Stimulated activated CD4-positive, alpha-beta T cell treated with anti-CD3 and anti-CD28 coated beads, Interleukin-2, amount 100 ng/mL, for 24 hours (primary cell): ENCODE results near the gene SLC12A1.
A peak's percentile ranks its signal among the peaks of the same experiment; 100 is the strongest.

Source experiments
- DNase-seq, 2 donors: peaks; one replicate each; pipeline ENCODE4 v3.0.0-alpha.2; 2020

Gene SLC12A1

DNA sequence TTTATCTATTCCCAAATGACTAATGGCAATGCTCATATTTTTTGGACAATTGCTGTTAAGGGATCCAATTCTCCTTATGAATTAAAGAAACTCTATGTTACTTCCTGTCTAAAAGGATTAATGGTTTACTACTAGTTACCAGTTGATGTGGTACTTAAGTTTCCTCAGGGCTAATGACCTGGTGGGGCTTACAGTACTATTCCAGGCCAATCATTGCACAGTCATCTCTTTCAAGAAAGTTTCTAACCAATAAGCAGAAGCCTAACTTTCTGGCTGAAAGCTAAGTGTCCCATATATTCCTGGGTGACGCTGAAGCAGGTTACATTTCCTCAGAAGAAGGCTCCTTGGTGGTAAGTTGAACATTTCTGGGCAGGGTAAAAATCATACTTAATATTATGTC lies at the start of gene SLC12A1:
SLC12A1 (plus strand) TSS at position 322 of the 400 bp plus-strand sequence. CDS start 1,418 bp downstream, outside the sequence.
- DNase-seq, result no peak

DNA sequence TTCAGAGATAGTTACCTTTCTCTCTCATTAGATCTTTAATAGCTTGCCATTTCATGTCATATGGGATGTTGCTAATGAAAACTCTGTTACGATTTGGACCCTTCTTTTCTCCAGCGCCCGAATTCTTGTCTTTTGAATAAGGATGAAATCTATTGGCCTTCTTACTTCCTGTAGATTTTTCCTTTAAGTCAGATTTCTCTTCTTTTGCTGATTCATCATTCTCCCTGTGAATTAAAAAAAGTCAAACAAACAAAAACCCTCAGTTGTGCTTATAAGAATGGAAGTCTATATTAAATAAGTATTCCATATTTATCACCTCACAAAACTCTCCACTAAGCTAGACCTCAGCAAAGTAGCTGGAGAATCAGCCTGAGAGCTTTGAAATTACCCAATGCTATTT lies 37.5 kb upstream of the SLC12A1 start:
- no peak for DNase-seq

DNA sequence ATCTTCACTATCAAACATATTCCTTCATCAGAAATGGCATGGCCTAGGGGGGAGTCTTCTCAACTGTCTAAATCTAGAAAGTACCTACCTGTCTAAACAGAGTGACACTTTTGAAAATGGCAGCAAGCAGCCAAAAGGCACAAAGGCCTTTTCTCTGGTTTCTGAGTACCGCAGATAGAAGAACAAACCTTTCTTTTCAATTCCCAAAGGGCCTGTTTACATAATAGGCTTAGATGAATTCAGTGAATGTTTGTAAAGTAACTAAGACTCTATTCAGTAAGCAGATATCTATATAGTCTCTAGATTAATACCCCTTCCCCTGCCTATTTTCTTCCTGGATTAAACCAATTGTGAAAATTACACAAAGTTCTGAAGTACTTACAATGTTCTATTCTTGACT lies 35.1 kb upstream of the SLC12A1 start:
- DNase-seq, result no peak

DNA sequence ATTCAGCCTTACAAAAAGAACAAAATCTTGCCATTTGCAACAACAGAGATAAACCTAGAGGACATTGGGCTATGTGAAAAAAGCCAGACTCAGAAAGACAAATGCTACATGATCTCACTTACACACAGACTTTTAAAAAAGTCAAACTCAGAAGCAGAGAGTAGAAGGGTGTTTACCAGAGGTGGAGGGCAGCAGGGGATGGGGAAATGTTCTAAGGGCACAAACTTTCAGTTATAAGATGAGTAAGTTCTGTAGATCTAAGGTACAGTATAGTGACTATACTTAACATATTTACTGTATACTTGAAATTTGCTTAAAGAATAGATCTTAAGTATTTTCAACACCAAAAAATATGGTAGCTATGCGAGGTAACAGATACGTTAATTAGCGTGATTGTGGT lies 31.0 kb upstream of the SLC12A1 start:
- no peak for DNase-seq

DNA sequence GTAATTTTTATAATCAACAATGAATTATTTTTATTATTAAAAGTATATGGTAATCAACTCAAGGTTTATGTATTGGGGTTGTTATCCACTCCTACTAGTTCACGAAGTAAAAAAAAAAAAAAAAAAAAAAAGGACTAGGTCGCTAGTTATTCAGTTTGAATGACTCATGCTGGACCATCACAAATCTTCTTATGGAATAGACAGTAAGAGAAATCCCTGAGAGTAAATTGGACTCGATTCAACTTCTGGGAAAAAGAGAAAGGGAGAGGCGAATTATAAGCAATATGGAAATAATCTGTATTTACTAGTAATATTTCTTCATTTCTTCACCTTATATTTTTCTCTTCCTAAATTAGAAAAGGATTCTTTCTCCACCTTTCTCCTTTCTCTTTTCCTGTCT lies 30.0 kb upstream of the SLC12A1 start:
- no peak for DNase-seq

DNA sequence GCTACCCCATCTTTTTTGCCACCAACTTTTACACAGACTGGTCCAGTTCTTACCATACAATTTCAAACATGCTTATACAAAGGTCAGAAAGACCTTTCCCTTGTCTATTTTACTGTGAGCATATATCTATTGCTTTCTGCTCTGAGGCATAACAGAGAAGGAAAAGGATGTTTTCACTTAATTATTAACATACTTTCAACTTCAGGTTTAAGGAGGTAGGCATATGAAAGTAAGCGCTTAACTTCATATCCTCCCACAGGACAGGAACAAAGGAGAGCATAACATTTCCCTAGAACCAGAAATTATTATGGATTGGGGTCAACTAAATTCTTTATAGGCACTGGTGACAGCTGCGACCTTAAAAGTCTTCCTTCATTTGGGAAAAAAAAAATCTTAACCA lies 29.1 kb upstream of the SLC12A1 start:
- DNase-seq, result no peak

DNA sequence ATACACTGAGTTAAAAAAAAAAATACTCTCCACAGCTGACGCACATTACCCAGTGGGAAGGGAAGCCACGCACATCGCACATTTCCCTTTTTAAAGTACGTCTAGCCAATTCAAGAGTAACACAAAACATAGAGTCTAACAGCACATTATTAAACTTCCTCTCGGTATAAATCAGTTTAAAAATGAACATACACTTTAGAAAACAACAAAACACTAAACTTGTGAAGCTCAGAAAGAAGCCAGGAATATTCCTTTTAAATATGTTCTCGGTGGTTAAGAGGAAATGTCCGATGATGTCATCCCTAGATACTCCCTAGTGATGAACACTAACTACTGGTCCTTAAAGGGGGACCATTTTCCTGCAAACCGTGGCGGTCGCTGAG lies 28.7 kb upstream of the SLC12A1 start:
- DNase-seq, result no peak

DNA sequence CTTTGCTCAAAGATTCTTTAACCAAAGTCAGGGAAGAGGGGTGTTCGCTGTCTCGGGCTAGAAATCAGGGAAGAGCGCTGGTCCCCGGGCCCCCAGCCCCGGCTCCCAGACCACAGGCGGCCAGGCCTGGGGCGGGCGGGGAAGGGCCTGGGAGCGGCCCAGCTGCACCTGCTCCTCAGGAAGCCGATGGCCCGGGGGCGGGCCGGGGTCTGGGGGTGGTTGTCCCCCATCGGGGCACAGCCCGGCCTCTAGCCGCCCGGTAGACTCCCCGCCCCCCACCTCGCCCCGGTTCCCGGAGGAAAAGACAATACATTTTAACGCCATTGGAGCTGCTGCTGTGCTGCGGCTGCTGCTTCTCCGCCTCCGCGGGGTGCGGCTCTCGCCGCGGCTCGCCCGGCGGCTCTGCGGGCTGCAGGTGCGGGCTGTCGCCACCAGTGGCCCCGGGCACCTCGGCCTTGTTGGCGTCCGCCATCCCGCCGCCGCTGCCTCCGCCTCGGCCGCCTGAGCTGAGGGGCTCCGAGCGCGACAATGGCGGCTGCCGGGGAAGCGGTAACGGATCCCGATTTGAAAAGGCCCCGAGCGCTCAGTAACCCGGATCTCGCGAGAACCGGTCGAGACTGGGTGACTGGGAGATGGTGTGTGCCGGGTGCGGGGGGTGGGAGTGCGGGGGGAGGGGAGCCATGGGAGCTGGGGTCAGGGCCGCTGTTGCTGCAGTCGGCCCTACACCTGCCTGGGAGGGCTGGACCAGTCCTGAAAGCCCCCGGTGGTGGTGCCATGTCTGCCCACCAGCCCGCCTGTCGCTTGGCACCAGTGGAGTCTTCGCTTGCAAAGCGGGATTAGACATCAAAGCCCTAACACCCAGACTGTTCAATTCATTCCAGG lies 28.1 kb upstream of the SLC12A1 start, which contains the start of gene MYEF2:
MYEF2 (minus strand) TSS at position 530 of the 882 bp plus-strand sequence; CDS start at position 472, 58 bp downstream.
- DNase-seq, result peak; percentile 65 to 78

DNA sequence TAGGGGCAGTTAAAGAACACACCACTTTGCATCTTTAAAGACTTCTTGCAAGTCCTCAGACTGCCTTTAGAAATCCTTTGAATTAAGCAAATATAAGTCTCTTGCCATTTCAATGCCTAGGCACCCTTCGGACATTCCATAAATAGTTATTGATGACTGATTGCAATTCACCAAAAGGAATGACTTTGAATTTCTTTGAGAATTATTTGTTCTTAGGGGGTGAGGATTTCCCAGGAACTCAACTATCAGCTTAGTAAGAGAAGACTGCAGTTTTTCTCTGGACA lies 27.5 kb upstream of the SLC12A1 start:
- no peak for DNase-seq

DNA sequence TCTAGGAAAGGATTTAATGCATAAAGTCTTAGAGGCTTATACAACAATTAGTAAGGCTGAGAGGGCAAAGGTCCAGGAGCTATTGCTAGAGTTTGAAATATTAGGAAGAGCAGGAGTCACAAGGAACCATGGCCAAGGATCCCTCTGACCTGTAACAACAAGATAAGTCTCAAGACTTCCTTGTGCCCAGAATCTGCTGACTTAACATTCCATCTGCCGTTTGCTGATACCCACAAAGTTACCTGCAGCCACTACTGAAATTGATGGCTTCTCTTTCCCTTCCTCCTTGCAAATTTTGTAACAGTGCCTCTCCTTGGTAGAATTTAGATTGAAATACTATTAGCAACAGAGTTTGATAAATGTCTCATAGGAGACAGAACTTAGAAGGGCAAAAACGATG lies 23.4 kb upstream of the SLC12A1 start:
- no peak for DNase-seq

DNA sequence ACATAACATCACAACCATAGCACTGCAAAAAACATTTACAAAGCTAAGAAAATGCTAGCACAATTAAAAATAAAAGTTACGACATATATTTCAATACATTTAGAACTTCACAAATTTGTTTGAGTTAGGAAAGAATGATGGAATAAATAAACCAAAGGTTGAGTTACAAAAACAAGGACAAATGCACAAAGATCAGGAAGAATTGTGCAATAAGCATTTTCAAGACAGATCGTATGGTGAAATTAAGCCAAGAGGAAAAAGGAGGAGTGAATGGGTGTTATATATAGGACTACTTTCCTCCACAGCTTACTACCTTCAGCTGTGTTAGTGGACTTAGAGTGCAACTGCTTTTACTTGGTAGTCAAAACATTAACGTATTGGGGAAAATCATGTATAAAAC lies 20.6 kb upstream of the SLC12A1 start:
- no peak for DNase-seq

DNA sequence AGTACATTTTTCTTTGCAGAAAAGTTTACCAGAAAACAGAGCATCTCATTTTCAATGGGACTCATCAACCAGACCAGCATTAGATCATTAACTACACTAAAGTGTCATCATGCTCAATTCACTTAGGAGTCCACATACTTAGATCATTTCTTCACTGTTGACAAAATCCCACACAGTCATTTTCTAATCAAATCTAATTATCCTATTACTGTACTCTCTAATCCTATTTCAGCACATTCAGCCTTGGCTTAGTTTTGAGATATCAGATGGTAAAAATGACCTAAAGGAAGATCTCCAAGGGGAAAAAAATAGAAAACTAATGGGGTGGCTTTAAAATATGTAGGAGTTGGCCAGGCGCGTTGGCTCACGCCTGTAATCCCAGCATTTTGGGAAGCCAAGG lies 19.8 kb upstream of the SLC12A1 start:
- DNase-seq, result no peak

DNA sequence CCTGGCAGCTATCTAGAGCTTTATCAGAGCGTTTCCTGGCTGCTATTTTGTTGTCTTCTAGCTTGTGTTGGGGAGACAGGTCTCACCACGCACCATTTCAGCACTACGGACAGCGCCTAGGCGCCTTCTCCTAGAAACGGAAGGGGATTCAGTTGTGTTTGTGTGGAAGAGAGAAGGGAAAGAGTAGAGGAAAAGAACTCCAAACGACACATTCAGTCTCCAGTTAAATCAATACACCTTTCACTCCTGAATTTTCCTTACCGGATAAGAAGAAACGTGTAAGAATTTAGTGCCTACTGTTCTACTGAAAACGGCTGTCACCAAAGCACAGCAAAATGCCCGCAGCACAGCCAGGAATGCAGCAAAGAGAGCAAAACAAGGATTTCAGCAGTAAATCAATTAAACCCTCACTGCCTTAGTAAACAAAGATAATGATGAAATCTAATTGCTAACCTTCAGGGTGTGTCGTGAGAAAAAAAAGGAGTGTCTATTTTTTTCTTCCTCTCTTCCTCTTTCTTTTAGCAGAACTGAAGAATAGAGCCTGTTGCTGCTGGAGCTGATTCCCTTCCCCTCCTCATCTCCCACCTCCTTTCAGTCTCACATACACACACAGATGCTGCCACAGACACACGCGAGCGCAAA lies 15.0 kb upstream of the SLC12A1 start:
- DNase-seq, result peak; percentile 35 to 52

DNA sequence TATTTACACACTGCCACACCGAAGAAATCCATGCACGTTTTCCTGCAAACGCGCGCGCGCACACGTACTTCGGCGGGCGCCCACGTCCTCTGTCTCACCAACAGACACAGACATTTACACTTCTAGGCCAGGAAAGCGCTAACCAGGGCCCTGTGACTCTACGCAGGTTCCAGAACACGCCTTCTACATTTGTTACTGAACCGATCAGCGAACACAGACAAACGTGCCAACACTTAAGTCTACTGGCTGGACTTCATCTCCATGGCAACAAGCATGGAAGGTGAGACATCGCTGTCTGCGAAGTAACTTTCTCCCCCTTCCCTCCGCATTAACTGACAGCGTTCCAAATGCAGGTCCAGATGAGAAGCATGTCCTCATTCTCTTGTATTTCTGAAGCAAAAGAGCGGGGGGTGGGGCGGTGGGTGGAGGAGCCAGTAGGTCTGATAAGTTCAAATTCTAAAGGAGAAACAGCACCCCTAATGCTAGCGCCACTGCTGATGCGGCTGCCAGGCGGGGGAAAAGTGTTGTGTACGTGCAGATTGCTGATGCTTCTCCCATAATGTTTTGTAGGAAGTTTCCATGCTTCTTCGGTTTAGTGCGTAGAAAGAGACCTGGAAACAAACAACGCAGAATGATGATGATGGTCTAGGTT lies 14.4 kb upstream of the SLC12A1 start, which contains the start of gene CTXN2:
CTXN2 (plus strand) TSS at position 92 of the 652 bp plus-strand sequence. CDS start 9,636 bp downstream, outside the sequence.
- DNase-seq, result no peak

DNA sequence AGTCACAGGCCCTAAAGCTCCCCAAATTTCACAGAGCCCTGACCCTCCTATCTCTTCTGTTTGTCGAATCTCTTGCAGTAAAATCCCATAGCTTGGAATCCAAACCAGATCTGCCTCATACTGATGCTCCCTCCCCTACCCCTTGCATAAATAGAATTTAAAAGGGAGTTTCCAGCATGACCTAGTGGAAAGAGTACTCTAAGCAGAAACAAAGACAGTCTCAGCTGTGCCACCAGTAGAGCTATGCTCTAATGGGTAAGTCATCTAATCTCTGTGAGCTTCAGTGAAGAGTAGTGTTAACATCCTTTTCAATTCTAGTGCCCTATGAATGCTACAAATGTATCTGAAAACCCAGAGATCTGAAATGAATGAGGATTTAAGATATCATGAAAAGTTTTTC lies 4.0 kb upstream of the SLC12A1 start:
- DNase-seq, result no peak

DNA sequence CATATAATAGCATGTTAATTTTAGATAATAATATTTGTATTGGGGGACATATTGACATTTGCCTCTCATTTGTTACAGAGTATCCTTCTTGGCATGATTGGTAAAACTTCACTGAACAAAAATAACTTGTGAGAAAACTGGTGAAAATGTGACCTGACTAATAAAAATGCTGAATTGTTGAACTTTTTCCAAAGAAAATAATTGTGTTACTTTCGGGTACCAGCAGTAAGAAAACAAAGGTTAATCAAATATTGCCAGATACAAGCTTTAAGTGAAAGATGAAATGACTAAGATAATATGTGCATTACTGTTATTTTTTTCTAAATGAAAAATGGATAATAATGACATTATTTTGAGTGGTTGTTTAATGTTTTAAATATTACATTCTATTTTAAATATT lies 15.2 kb downstream of the SLC12A1 start:
- DNase-seq, result no peak

DNA sequence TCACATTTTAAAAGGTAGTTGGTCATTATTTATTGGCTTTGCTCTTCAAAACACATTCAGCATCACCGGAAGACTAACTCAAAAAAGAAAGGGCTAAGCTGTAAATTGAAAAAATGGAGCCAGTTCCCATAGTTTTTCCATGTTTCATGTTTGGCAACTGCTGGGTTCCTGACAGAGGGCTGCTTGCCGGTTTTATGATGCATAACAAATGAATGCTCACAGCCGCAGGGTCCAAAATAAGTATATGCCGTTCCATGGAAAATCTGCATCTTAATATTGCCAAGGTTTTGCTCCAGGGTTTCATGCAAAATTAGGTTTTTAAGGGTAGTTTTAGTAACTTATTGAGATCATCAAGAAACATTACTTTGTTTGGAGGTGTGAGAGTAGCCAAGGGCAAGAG lies 15.8 kb downstream of the SLC12A1 start:
- DNase-seq, result no peak

DNA sequence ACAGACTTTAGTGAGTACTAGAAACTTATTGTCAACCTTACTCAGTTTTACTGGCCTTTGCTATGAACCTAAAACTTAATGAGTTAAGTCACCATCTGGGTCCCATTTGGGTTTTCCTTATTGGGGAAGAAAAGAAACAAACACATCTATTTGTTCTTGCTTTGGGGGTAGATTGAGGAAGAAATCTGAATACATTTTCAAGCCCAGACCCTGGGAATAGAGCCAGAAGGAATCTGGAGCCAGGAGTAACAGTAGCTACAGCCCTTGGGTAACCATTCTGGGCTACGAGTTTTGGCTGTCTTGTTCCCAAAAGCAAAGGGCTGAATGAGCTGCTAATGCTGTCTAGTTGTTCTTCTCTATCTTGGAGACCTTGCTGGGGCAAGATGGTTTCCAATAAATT lies 16.5 kb downstream of the SLC12A1 start:
- no peak for DNase-seq

DNA sequence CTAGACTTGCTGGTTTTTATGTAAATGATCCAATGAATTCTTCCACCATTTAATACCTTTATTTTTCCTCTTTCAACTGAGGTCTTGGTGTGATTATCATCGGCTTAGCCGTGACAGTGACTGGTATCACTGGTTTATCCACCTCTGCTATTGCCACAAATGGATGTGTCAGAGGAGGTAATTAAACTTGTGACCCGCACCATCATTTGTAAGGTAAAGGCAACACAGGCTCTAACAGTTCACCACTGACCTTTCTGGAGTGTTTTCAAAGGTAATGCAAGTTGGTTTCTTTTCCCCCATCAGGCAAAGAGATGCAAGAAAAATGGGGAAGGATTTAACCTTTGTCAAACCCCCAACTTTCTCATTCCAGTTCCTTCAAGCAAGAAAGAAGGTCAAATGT lies 19.7 kb downstream of the SLC12A1 start:
- no peak for DNase-seq

DNA sequence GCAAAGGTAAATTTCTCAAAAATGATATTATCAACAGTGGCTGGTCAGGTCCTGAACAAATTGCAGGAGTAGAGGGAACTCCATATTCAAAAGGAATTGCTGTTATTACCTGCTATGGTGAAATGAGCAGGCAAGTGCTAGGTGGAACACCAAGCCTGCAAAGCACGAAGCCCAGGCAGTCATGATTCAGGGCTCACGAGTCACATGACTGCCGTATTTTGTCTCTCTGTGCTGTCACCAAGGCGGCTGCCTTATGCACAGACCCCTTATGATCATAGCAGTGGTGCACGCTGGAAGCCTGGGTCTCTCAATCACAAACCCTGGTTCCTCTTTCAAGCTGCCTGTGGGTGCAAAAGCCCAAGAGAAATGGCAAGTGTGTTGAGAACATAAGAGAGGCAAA lies 24.4 kb downstream of the SLC12A1 start:
- DNase-seq, result no peak

DNA sequence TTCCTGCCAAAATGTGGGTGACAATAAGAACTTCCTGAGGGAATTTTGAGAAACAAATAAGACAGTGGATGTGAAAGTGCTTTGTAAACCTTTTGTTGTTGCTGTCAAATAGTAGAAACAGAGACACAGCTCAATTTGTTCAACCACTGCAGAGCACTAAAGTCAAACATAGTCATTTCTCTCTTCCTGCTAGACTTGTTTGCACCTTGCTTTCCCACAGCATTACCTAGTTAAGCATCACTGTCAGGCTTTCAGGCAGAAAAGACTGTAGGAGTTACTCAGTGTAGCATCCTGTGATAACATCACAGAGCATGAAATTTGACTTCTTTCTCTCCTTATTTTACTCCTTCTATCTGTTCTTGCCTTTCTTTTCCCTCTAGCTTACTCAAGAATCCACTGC lies 27.1 kb downstream of the SLC12A1 start:
- DNase-seq, result no peak

DNA sequence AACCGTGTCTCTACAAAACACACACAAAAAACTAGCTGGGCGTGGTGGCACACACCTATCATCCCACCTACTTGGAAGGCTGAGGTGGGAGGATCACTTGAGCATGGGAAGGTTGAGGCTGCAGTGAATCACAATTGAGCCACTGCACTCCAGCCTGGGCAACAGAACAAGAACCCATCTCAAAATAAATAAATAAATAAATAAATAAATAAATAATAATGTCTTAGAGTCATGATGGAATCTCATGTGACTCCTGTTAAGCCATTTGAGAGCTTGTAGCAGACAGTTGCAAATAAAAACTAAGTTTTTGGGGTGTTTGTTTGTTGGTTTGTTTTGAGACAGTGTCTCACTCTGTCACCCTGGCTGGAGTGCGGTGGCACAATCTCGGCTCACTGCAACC lies 33.2 kb downstream of the SLC12A1 start:
- DNase-seq, result no peak

DNA sequence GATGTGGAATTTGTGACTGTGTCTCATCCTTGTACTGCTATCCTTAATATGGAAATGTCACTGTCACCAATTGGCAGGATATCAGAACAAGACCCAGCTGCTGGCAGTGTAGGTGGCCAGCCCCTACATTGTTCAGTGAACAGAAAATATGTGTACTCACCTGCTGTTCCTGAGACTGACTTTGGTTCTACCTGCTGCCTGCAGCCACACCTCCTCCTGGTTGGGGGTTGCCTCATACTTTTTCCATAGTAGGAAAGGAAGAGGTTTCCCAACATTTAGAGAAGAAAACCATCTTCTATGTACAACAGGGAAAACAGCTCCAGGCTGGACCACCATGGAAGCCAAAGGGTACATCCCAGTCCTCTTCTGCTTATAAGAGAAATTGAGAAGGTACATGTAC lies 35.9 kb downstream of the SLC12A1 start:
- no peak for DNase-seq

DNA sequence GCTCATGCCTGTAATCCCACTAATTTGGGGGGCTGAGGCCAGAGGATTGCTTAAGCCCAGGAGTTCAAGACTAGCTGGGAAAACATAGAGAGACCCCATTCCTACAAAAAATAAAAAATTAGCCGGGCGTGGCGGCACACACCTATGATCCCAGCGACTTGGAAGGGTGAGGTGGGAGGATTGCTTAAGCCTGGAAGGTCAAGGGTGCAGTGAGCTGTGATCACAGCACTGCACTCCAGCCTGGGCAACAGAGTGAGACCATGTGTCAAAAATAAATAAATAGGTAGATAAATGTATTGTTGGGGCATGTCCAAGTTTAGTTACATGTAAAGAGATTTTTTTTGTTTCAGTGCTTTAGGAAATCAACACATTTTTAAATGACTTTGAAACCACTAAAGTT lies 36.4 kb downstream of the SLC12A1 start:
- DNase-seq, result no peak
